HG03575 (cell line): Measurements from ENCODE around the gene SLC9A3.
"Not testable (repeated sequence)": the region's sequence is repeated elsewhere in the genome, so short reads cannot be mapped to it uniquely, and the experiment has no call there.

Experiments
- ATAC-seq: cut with Tn5 transposase; IDR thresholded peaks from one replicate; pipeline ENCODE4 v1.9.1; 2021; ENCODE audit not compliant: unreplicated experiment, insufficient number of reproducible peaks, low FRiP score; ENCODE audit errors: extremely low read depth

SLC9A3 gene

DNA sequence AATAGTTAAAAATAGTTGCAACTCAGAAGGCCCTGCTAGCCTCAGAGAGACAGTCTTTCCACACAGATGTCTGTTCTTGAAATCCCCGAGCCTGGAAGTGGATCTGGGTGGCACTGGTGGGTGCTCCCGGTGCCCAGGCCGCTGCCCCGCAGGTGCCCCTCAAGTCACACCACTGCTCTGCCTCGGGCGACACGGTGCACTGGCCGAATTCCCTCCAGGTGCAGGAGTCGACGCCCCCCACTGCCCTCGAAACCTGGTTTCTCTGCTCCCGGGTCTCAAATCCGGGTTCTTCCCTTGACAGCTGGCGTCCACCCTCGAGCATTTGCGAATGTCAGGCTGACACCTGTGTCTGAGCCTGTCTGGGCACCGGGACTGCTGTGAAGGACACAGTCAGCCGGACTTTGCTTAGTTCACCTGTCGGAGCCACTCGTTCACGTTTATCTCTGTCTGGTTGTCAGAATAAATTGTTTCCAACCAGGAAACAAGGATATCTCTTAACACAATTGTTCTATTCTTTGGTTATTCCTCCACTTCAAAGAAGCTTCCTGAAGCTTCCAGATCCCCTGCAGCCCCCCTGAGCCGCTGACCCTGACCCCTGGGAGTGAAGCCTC is 27.1 kb downstream of the SLC9A3 start:
- no peak for ATAC-seq

DNA sequence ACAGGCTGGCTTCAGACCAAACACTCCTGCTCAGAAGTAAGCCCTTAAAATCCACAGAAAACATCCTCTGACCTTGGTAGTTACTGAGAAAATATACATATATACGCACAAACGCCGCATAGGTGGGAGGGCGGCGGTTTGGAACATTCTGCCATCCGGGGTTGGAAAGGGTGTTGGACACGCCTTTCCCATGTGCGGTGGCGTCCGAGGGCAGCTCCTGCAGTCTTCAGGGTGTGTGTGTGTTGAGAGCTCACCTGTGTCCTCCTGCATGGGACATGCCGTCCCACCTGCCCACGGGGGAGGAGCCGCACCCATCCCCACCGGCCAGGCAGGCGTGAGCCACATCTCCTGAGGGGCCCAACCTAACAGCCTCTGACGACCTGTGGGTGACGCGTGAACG is 28.2 kb downstream of the SLC9A3 start:
- no peak for ATAC-seq

DNA sequence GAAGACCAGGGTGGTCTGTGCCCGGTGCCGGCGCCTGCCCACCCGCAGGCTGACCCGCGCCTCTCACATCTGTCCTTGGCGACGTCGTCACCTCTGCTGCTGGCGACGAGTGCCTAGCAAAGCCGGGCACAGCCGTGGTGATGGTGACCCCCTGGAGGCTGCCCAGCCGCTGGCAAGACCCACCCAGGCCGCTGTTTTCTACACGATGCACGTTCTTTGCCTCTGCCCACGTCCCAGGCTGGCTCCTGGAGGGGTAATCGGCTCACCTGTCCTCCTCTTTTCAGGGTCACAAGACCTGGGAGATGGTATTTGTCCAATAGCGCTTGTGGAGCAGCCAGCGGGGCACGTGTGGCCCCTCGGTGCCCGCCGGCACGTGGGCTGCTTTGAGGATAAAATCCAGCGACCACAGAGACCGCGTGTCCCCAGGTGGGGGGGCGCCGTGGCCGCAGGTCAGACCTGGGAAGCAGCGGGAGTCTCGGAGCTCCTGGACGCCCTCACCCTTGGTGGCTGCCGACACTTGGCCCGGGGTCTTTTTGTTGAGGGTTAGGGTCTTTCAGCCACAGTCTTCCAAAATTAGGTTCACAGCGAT is 29.5 kb downstream of the SLC9A3 start:
- ATAC-seq = no peak

DNA sequence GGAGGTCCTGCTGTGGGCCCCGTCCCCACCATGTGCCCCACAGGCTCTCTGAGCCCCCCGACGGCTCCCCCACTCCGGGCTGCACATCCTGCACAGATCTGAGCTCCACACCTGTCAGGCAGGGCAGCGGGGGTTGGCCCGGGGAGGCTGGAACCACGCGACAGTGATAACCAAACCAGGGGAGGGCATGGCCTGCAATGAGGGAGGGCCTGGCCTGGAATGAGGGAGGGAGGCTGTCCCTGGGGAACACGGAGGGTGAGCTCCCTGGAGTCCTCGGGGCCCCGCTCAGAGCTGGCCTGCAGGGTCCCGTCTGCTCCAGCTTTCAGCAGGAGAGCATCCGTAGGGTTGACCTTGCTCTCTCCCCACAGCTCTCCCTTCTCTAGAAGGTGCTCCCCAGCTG is 30.5 kb downstream of the SLC9A3 start:
- no peak for ATAC-seq

DNA sequence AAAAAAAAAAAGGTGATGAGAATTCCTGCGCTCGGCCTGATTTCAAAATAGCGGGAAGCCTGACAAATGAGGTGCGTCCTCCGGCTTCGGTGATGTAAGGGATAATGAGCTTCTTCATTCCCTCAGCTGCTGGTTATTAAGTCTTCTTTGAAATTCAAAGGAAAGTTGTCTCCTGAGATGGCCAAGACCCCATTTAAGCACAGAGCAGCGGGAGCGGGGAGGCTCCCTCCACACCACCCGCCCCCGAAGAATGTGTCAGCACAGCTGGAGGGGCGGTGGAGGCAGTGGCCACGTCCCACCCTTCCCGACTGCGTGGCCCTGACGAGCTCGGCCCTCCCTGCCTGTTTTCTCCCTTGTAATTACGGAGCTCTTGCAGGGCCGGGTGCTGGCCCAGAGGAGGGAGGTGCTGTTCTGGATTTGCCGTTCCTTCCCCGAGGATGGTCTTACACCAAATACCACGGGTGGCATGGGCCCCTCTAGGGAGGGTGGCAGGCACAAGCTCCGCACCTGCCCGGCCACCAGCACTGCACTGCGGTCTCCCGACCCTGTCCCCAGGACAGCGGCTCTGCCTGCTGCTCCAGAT is 31.0 kb downstream of the SLC9A3 start:
- no peak for ATAC-seq

DNA sequence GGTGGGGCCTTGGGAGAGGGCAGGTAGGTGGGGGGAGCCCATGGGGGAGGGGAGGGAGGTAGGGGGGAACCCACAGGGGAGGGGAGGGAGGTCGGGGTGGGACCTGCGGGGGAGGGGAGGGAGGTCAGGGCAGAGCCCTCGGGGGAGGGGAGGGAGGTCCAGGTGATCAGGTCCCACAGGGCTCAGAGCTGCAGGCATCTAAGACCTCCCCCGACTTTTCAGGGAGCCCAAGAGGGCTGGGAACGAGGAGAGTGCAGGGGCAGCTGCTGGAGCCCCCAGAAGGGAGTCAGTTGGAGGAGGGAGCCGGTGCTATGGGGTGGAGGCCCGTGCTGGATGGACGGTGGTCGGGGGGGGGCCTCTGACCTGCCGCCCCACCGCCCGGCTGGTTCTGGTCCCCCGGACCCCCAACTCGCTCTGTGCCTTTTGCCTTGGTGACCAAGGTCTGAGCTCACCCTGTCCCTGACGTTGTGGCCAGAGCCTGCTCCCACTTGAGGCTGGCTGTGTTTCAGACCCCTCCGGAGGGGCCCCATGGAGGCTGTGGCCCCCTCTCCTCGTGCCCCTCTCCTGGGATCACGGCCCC is 31.8 kb downstream of the SLC9A3 start:
- no peak for ATAC-seq

DNA sequence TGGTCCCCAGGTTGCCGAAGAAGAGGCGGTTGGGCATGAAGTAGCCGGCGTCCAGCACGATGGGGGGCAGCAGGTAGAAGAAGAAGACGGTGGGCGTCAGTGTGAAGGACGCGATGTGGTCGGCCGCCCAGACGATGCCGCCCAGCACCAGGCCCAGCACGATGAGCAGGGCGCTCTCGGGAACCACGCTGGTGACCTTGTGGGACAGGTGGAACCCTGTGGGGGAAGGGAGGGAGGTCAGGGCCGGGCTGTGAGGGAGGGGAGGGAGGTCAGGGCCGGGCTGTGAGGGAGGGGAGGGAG is 32.4 kb downstream of the SLC9A3 start:
- ATAC-seq = no peak

DNA sequence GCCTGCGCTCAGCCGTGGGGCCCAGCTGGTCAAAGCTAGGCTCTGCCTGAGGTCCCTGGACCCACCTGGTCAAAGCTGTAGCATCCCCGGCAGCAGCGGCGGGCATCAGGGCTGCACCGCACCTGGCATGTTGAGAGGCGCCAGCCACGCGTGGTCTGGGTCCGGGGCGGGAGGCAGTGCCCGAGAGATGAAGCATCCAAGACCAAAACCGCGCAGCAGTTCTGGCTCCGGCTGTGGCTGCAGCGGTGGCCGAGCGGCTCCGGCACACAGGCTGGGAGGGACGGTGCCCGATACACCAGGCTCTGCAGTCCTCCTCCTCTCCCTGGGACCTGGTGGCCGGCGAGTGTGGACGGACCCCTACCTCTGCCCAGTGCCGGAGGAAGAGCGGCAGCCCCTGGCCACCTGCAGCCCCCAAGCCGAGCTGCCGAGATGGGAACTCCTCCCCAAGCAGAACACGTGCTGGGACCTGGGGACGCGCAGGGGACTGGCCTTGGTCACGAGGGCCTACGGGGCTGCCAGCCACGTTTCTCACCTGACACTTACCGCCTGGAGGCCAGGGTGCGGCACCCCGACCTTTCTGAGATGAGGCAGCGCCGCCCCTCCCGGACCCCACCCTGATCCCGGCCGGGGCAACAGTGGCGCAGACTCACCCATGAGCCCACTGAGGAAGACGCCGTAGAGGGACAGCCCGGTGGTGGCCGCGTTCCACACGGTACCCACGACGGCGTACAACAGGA is 33.0 kb downstream of the SLC9A3 start:
- no peak for ATAC-seq

DNA sequence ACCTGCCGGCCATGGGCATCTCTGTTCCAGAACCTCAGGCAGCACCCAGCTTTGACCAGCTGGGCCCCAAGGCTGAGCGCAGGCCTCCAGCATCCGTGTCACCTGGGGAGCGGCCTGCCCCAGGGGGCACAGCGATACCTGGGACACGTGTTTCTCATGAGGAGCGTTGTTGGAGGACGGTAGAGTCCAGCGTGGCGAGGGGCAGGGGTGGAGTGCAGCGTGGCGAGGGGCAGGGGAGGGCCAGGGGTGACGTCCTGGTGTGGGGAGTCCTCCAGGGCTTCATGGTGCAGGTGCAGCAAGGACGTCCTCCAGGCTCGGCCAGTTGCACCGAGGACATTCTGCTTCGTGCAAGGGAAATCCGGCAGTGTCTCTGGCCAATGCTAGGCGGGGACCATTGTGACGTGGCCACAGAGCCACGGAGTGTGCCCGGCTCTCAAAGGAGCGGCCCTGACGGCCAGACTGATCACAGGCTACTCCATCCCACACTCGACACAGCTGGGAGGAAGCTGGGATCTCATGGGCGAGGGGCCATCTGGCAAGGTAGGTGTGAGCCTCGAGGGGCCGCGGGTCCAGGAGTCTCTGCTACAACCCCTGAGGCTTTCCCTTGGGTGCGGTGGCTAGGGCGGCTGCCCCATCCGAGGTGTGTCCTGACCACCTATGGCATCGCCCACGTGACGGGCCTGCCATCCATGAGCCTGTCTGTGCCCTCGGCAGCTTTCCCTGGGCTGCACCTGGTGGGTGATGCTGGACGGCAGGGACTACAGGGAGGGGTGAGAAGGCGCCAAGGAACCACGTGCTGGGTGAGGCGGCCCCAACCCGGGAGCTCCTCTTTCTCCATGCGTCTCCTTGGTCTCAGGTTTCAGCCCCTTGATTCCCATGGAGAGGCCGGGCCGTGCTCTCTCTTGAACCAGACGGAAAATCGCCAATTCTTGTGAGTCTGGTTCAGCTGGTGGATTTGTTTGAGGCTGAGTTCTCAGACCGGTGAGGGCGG is 33.8 kb downstream of the SLC9A3 start:
- no peak for ATAC-seq

DNA sequence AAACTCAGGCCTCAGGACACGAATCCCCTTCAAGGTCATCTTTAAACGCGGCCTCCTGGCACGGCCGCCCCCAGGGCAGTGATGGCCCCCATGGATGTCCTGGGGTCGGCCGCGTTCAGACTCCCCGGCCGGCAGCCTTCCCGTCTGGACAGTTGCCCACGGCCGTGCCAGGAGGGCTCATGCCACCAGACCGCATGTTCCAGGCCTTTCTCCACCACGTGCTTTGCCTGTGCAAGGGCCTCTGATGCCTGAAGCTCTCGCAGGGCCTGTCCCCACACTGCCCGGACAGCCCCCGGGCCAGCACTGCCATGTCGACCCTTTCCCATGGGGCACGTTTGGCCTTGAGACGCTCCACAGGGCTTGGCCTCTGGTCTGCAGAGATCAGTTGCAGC is 34.6 kb downstream of the SLC9A3 start:
- no peak for ATAC-seq

DNA sequence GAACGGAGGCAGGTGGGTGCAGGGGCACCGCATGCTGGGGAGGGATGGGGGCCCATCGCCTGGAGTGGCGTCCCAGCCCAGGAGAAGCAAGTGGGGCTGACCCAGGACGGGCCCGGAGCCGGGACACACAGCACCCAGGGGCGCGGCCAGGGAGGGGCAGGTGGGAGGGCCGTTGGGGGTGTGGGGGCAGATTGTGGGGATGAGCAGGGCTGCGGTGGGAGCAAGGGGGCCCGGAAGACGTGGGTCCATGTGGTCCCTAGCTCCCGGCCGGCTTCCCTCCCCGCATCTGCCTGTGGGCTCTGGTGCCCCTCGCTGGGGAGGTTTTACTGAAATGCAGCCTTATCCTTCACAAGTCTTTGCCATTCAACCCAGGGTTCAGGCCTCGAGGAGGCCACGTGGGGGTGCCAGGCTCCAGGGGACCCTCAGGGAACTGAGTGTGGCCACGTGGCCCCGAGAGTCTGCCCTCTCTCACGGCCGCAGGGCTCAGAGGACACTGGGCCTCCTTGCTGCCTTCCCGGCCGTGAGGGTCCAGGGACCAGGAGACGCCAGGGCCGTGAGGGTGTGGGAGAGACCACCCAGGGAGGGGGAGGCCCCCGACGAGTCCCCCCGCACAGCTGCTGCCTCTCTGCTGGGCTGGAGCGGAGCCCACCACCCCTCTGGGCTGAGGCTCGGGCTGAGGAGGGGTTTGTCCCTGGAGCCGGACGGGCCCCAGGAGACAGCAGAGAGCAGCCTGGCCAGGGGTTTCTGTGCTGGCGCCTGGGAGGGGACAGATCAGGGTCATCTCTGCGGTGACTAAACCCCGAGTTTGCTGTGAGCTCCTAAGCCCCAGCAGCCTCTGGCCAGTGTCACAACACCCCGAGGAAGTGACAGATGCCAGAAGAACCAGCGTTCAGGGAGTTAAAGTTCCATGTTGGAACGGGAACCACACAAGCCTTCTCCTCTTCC is 35.2 kb downstream of the SLC9A3 start:
- ATAC-seq = no peak

DNA sequence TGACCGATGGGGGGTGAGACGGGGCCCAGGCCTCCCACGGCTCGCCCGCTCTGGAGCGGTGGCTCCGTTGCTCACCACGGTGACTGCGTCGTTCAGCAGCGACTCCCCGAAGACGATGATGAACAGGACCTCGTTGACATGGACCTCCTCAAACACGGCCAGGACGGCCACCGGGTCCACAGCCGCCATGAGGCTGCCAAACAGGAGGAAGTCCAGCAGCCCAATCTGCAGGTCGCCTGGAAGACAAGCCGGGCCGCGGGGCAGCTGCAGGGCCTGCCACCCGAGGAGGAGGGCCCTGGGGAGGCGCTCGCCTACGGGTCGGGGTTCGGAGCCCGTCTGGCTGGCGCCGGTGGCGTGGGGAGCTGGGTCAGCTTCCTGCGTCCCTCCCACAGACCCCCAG is 36.0 kb downstream of the SLC9A3 start:
- ATAC-seq = no peak

DNA sequence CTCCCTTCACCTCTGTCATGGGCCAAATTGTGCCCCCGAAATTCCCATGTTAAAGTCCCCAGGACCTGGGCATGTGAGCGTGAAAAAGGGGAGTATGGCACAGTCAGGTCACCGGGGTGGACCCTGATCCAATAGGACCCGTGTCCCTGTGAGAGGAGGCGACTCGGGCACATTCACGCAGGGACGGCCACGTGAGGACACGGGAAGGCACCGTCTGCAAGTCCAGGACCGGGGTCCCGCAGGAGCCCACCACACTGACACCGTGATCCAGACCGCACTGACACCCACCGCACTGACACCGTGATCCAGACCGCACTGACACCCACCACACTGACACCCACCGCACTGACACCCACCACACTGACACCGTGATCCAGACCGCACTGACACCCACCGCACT is 37.7 kb downstream of the SLC9A3 start:
- not testable (repeated sequence) for ATAC-seq

DNA sequence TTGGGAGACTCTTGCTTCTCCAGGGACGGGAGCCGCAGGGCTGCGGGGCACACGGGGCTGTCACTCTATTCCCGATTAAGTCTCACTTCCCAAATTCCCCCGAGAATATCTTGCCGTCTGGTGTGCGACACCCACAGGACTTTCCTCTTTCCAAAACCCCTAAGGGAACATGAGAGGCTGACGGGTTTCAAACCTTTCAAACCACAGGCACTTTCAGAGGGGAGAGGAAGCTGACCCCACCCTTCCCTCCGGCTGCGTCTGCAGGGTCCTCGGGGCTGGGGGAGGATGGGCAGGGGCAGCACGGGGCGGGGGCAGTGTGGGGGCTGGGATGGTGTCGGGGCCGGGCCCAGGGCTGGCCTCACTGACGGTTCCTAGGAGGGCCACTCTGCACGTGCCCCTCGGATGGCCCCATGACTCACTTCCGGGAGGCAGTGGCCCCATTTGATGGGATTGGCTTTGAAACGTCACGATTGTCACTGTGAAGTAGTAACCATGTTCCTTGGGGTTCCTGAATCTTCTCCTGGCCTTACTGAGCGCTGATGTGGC is 38.2 kb downstream of the SLC9A3 start:
- no peak for ATAC-seq

DNA sequence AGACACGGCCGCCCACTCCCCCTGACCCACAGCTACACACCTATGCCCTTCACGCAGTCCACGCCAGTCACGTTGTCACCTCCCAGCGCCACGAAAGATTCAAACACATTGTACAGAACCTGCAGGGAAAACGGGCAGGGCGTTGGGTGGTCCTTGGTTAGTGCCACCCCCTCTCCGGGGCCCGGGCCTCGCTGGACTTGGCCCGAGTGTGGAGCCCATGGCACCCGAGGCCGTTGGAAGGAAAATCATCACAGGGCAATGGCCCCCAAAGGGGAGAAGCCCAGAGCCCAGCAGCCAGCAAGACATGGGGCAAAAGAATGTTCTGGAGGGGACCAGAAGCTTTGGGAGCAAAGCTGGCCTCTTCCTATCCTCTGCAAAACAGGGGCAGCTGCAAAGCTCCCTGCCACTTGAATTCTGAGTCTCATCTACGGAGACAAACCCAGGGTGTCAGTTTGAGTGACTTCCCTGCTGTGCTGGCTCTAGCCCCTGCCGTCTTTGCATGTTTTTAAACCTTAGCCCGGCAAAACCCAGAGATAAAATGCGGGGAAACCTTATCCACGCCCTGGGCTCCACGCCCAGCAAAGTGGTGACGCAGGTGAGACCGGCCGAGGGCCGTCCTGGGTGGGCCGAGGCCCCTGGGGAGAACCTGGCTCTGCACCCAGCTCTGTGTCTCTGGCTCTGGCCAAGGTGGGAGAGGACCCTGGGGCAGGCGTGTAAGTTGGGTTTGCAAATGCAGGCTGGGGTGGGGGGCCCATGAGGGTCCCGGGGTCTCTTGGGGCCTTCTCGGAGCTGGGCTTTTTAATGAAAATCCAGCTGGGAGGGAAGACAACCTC is 38.9 kb downstream of the SLC9A3 start:
- no peak for ATAC-seq

DNA sequence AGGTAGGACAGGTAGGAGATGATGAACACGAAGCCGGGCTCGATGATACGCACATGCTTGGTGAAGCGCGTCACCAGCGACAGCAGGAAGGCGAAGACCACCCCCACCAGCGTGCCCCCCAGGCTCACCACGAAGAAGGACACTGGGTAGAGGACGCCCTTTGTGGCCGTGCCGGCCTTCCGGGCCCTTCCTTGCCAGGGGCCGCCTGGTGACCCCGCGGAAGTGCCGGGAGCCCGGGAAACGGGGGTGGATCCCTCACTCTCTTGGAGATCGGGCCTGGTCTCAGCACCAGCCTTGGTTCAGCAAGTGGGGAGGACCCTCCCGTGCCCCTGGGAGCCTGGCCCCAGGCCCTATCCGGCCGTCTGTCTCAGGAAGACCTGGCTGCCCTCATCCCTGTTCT is 39.7 kb downstream of the SLC9A3 start:
- ATAC-seq = no peak
